Keratinocyte (primary cell): ENCODE results near the gene TBC1D16.

ENCODE experiments used
- EZH2 ChIP-seq: IDR thresholded peaks from one replicate; pipeline ENCODE4 v1.6.1; 2012; ENCODE audit warnings: inconsistent platforms, mild to moderate bottlenecking, low read length, moderate library complexity
- TF ChIP-seq, protein P1 (sequence below), 3 experiments: IDR thresholded peaks in 1 of 3; conservative IDR thresholded peaks in 1 of 3; optimal IDR thresholded peaks in 1 of 3; 2 replicates in 2 of 3; 3 replicates in 1 of 3; pipeline versions ENCODE3 to v1.5.1; 2011; ENCODE audit warnings: low read length in 3 of 3, mild to moderate bottlenecking in 3 of 3, moderate library complexity in 2 of 3, control low read depth in 1 of 3, inconsistent platforms in 1 of 3; ENCODE audit not compliant: insufficient read depth in 2 of 3; ENCODE audit errors: extremely low read depth in 1 of 3

DNA sequence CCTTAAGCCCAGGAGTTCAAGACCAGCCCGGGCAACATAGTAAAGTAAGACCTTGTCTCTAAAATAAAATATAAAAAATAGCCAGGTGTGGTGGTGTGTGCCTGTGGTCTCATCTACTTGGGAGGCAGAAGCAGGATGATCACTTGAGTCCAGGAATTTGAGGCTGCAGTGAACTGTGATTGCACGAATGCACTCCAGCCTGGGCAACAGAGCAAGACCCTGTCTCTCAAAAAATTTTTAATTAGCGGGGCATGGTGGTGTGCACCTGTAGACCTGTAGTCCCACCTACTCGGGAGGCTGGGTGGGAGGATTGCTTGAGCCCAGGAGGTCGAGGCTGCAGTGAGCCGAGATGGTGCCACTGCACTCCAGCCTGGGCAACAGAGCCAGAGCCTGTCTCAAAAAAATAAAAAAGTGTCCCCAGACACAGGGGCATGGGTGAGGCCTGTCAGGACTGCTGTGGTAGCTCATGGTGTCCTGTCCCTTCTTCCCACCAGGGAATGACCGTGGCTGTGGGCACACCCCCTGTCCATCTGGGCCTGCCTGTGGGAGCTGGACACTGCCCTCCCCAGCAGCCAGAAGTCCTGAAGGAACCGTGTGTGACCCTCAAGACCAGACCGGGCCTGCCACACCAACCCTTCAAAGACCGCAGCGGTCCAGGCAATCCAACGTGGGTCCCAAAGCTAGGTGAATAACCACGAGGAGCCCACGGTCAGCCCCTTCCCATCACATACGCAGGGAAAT is 34.9 kb upstream of the TBC1D16 start:
- TF ChIP-seq, protein P1, sequence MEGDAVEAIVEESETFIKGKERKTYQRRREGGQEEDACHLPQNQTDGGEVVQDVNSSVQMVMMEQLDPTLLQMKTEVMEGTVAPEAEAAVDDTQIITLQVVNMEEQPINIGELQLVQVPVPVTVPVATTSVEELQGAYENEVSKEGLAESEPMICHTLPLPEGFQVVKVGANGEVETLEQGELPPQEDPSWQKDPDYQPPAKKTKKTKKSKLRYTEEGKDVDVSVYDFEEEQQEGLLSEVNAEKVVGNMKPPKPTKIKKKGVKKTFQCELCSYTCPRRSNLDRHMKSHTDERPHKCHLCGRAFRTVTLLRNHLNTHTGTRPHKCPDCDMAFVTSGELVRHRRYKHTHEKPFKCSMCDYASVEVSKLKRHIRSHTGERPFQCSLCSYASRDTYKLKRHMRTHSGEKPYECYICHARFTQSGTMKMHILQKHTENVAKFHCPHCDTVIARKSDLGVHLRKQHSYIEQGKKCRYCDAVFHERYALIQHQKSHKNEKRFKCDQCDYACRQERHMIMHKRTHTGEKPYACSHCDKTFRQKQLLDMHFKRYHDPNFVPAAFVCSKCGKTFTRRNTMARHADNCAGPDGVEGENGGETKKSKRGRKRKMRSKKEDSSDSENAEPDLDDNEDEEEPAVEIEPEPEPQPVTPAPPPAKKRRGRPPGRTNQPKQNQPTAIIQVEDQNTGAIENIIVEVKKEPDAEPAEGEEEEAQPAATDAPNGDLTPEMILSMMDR (optimal IDR thresholded peaks at IDR 0.05 in 1 of 3, IDR thresholded peaks at IDR 0.05 in 1 of 3, conservative IDR thresholded peaks at IDR 0.05 in 1 of 3; ENCODE audit: extremely low read depth in 1 of 3, insufficient read depth in 2 of 3, low read length in 3 of 3) = no peak
- TF ChIP-seq EZH2 = no peak
